ENCODE data around the gene RAMP3.

DNA sequence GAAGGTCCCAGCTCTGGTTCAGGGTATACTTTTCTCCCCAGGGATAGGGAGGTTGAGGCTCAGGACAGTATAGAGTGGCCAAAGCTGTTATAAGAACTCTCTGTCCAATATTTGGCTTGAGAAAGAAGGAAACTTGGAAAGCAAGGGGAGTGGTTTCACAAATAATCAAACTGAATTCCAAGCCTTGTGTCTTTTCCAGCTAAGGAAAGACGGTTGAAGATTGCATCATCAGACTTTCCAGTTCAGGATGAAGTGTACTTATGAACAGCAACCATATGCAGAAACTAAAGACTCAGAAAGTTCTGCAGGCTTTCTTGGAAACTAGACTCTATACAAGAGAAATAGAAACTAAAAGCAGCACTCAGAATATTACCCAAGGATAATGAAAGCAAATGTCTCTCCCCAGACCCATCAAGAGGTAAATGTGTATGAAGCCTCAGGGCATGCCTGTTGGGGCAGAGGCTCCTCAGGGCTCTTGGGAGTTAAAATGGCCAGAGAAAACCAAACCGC lies 46.4 kb downstream of the RAMP3 start:
- TF ChIP-seq POLR2A (IDR thresholded peaks at IDR 0.05; ENCODE audit: low read length) (no peak), GATA1 (IDR thresholded peaks at IDR 0.05; ENCODE audit: low read depth, low read length) (no peak)

Data from erythroblast (primary cell).